ENCODE data around the gene DCUN1D2.

DNA sequence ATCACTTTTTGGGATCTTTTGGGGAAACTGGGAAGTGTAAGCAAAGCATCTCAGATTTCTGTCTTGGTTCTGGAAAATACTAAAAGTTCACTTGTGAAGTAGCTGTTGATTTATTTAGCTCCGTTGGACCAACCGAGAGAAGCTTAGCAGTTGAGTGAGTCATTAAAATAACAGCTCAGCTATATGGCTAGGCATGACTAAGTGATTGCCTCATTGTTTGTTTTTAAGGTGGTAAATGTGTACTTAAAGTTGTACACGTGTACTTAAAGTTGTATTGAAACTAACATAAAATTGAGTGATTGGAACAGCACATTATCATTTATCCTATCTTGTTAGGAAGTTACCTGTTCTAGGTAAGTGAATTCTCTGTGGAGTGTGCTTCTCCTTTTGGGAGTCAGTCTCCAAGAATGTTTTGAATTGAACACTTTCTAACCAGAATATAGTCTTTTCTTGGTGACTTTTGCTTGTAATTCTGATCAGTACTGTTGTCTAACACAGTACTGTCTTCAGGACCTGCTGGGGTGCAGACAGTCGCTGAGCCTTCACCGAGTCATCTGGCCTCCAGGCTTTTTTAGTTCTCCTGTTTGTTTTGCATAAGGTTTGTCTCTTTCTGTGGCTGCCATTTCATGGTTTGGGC, 2.9 kb upstream of the DCUN1D2 start:
- TF ChIP-seq, protein P1, sequence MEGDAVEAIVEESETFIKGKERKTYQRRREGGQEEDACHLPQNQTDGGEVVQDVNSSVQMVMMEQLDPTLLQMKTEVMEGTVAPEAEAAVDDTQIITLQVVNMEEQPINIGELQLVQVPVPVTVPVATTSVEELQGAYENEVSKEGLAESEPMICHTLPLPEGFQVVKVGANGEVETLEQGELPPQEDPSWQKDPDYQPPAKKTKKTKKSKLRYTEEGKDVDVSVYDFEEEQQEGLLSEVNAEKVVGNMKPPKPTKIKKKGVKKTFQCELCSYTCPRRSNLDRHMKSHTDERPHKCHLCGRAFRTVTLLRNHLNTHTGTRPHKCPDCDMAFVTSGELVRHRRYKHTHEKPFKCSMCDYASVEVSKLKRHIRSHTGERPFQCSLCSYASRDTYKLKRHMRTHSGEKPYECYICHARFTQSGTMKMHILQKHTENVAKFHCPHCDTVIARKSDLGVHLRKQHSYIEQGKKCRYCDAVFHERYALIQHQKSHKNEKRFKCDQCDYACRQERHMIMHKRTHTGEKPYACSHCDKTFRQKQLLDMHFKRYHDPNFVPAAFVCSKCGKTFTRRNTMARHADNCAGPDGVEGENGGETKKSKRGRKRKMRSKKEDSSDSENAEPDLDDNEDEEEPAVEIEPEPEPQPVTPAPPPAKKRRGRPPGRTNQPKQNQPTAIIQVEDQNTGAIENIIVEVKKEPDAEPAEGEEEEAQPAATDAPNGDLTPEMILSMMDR (IDR thresholded peaks at IDR 0.05; ENCODE audit: insufficient read depth, low read length): no peak
- TF ChIP-seq GABPA (IDR thresholded peaks at IDR 0.05; ENCODE audit: low read depth): no peak
- TF ChIP-seq, protein P2, sequence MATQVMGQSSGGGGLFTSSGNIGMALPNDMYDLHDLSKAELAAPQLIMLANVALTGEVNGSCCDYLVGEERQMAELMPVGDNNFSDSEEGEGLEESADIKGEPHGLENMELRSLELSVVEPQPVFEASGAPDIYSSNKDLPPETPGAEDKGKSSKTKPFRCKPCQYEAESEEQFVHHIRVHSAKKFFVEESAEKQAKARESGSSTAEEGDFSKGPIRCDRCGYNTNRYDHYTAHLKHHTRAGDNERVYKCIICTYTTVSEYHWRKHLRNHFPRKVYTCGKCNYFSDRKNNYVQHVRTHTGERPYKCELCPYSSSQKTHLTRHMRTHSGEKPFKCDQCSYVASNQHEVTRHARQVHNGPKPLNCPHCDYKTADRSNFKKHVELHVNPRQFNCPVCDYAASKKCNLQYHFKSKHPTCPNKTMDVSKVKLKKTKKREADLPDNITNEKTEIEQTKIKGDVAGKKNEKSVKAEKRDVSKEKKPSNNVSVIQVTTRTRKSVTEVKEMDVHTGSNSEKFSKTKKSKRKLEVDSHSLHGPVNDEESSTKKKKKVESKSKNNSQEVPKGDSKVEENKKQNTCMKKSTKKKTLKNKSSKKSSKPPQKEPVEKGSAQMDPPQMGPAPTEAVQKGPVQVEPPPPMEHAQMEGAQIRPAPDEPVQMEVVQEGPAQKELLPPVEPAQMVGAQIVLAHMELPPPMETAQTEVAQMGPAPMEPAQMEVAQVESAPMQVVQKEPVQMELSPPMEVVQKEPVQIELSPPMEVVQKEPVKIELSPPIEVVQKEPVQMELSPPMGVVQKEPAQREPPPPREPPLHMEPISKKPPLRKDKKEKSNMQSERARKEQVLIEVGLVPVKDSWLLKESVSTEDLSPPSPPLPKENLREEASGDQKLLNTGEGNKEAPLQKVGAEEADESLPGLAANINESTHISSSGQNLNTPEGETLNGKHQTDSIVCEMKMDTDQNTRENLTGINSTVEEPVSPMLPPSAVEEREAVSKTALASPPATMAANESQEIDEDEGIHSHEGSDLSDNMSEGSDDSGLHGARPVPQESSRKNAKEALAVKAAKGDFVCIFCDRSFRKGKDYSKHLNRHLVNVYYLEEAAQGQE (IDR thresholded peaks at IDR 0.05; ENCODE audit: insufficient replicate concordance, low read depth): no peak
- TF ChIP-seq POLR2AphosphoS5 (IDR thresholded peaks at IDR 0.05; ENCODE audit: low read depth): no peak
- no peak for TF ChIP-seq SPI1 (IDR thresholded peaks at IDR 0.05; ENCODE audit: borderline replicate concordance, low read depth)

All from HL-60 (cell line).